HG03039 (cell line): ENCODE measurements around the gene SMARCB1.

ENCODE experiments used
- ATAC-seq: cut with Tn5 transposase; IDR thresholded peaks from one replicate; pipeline ENCODE4 v1.9.1; 2021; ENCODE audit warnings: mild to moderate bottlenecking, moderate library complexity; ENCODE audit not compliant: unreplicated experiment

The SMARCB1 gene

GRCh38 chr22:23874871-23875270 is 88.1 kb downstream of the SMARCB1 start:
- no peak for ATAC-seq

GRCh38 chr22:23875801-23876200 is 89.0 kb downstream of the SMARCB1 start:
- ATAC-seq: no peak

GRCh38 chr22:23877566-23877965 is 90.8 kb downstream of the SMARCB1 start:
- ATAC-seq: no peak

GRCh38 chr22:23878219-23878618 is 91.5 kb downstream of the SMARCB1 start:
- ATAC-seq: no peak

GRCh38 chr22:23882370-23882769 is 95.6 kb downstream of the SMARCB1 start:
- no peak for ATAC-seq

GRCh38 chr22:23883658-23884057 is 96.9 kb downstream of the SMARCB1 start:
- ATAC-seq: no peak

- ATAC-seq: no peak
These were observed 97.4 kb downstream of the SMARCB1 start for GRCh38 chr22:23884140-23884539.
